Right atrium auricular region (tissue), 2 donors: ENCODE measurements around the gene GRN. TPM values are rescaled to one million over a fixed set of nuclear protein-coding genes. Genes with fewer than 3 reads are reported as not detected.
A peak's percentile ranks its signal among the peaks of the same experiment; 100 is the strongest.

ENCODE experiments used
- DNase-seq: peaks from one replicate; pipeline ENCODE4 v3.0.0-alpha.2; 2019; ENCODE audit warnings: low spot score
- H3K27ac ChIP-seq, 2 donors: fragments of 200-600 bp; sonication (generic); 1 replicate in 1 of 2; 2 replicates in 1 of 2; pipeline ENCODE4 v1.5.1; 2016 to 2019
- H3K27me3 ChIP-seq, 2 donors: fragments of 200-600 bp; sonication (generic); one replicate each; pipeline versions ENCODE4 v1.5.1 to v1.6.0; 2017 to 2019
- H3K36me3 ChIP-seq: fragments of 200-600 bp; sonication (generic); one replicate; pipeline ENCODE4 v1.5.1; 2016
- H3K4me1 ChIP-seq, 2 donors: fragments of 200-600 bp; sonication (generic); one replicate each; pipeline versions ENCODE4 v1.5.1 to v1.6.0; 2017 to 2019
- H3K4me3 ChIP-seq, 2 donors: fragments of 200-600 bp; sonication (generic); 1 replicate in 1 of 2; 2 replicates in 1 of 2; pipeline ENCODE4 v1.5.1; 2017 to 2019; ENCODE audit warnings: mild to moderate bottlenecking in 1 of 2, moderate library complexity in 1 of 2
- H3K9me3 ChIP-seq, 2 donors: fragments of 200-600 bp; sonication (generic); one replicate each; pipeline ENCODE4 v1.5.1; 2019
- total RNA-seq, 2 donors: library from RNA; depleted of rRNA; stranded (reverse); fragments of >200 nt; gene quantifications; one replicate each; pipeline ENCODE4 v1.1.0, GENCODE V29; 2016
- TF ChIP-seq, protein P1 (sequence below), 2 donors: fragments of 200-600 bp; sonication (generic); IDR thresholded peaks; one replicate each; pipeline ENCODE4 v1.5.1; 2019; ENCODE audit warnings: antibody characterized with exemption in 2 of 2

Gene GRN
- total RNA-seq, 2 donors from 2014 or later = 258 to 290 TPM

DNA sequence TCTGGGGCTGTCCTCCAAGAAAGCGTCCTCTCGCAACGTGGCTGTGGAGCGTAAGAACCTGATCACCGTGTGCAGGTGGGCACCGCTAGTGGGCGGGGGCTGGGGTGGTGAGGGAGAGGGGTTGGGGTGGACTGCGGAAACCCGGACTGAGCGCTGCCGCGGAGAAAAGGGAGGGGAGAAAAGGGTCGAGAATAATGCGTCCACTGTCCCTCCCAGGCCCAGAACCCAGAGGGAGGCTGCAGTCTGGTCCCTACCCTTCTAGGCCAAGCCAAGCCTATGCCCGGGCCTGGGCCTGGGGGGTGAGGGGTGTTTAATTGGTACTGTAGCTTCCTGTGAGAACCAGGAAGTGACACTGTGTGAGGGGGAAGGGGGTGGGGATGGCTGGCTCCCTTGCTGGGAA is 36.2 kb upstream of the GRN start:
- TF ChIP-seq, protein P1, sequence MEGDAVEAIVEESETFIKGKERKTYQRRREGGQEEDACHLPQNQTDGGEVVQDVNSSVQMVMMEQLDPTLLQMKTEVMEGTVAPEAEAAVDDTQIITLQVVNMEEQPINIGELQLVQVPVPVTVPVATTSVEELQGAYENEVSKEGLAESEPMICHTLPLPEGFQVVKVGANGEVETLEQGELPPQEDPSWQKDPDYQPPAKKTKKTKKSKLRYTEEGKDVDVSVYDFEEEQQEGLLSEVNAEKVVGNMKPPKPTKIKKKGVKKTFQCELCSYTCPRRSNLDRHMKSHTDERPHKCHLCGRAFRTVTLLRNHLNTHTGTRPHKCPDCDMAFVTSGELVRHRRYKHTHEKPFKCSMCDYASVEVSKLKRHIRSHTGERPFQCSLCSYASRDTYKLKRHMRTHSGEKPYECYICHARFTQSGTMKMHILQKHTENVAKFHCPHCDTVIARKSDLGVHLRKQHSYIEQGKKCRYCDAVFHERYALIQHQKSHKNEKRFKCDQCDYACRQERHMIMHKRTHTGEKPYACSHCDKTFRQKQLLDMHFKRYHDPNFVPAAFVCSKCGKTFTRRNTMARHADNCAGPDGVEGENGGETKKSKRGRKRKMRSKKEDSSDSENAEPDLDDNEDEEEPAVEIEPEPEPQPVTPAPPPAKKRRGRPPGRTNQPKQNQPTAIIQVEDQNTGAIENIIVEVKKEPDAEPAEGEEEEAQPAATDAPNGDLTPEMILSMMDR (IDR thresholded peaks at IDR 0.05) = no peak
- no peak for DNase-seq
- H3K27me3 ChIP-seq = no peaks in the 10 kb centered on the region
- H3K27ac ChIP-seq = no peak overlapping the region
- H3K4me3 ChIP-seq = peak overlapping the region; percentile 20 to 55
- no peaks in the 10 kb centered on the region for H3K9me3 ChIP-seq
- peaks cover 0 to 20% of the 10 kb centered on the region in 2 donors for H3K4me1 ChIP-seq
- H3K36me3 ChIP-seq = no peaks in the 10 kb centered on the region

DNA sequence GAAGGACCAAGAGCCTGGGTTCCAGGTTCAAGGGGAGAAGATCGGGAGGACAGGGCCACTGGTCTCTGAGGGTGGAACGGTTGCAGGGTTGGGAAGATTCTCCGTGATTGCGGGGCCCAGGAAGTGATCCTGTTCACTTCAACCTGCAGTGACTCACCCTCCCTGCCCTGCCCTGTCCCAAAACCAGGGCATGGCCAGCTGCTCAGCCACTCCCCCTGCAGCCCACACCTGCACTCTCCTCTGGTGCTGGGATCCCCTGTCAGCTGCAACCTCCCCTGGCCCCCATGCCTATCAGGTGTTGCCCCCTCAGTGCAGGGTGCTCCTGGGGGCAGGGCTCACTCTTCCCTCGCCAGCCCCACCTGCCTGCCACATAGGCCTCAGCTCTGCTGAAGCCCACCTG is 35.6 kb upstream of the GRN start:
- H3K27me3 ChIP-seq = peaks cover 0 to 3% of the 10 kb centered on the region in 2 donors
- peaks cover 0 to 20% of the 10 kb centered on the region in 2 donors for H3K4me1 ChIP-seq
- no peak for DNase-seq
- no peaks in the 10 kb centered on the region for H3K36me3 ChIP-seq
- TF ChIP-seq, protein P1 (IDR thresholded peaks at IDR 0.05) = no peak
- H3K27ac ChIP-seq = no peak overlapping the region
- H3K9me3 ChIP-seq = no peaks in the 10 kb centered on the region
- H3K4me3 ChIP-seq = no peak overlapping the region

- no peak for DNase-seq
- H3K4me3 ChIP-seq = no peak overlapping the region
- no peaks in the 10 kb centered on the region for H3K36me3 ChIP-seq
- no peaks in the 10 kb centered on the region for H3K9me3 ChIP-seq
- peaks cover 0 to 8% of the 10 kb centered on the region in 2 donors for H3K27me3 ChIP-seq
- peaks cover 0 to 27% of the 10 kb centered on the region in 2 donors for H3K4me1 ChIP-seq
- H3K27ac ChIP-seq = no peak overlapping the region
- TF ChIP-seq, protein P1 (IDR thresholded peaks at IDR 0.05) = no peak
Observed at GRCh38 chr17:44310188-44310587, 34.9 kb upstream of the GRN start.

- Histone ChIP-seq H3K27me3 (peaks cover 5 to 12% of the 10 kb centered on the region in 2 donors), H3K27ac (no peak overlapping the region), H3K36me3 (no peaks in the 10 kb centered on the region), H3K4me1 (peaks cover 0 to 32% of the 10 kb centered on the region in 2 donors), H3K4me3 (no peak overlapping the region), H3K9me3 (no peaks in the 10 kb centered on the region)
- TF ChIP-seq, protein P1 (IDR thresholded peaks at IDR 0.05) = no peak
- DNase-seq = no peak
Observed at GRCh38 chr17:44310609-44311376, 34.3 kb upstream of the GRN start.

DNA sequence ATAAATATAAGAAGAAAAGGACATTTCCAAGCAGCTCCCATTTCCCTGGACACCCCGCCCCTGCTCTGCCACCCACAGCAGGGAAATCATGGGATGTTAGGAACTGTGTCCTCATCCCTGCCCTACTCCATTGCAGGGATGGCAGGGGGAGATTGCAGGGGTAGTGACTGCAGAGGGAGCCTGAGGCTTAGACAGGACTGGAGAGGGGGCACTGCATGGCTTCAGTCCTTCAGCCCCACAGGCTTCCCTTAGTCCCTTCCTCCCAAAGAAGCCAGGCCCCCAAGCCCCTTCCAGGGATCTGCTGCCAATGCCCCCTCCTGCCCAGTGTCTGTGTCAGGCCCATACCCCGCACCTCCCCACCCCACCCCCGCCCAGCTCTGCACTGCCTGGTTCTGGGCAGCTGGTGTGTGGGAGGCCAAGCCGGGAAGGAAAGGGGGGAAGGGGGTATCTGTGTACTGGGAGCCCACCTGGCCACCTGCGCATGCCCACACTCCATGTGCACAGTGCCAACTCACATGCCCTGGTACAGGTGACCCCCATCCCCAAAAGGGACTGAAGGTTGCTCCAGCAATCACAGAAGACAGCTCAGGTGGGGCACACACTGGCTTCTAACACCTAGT is 33.4 kb upstream of the GRN start:
- no peak for DNase-seq
- Histone ChIP-seq H3K9me3 (no peaks in the 10 kb centered on the region), H3K4me3 (no peak overlapping the region), H3K27ac (no peak overlapping the region), H3K4me1 (peaks cover 0 to 37% of the 10 kb centered on the region in 2 donors), H3K27me3 (peaks cover 6 to 19% of the 10 kb centered on the region in 2 donors), H3K36me3 (no peaks in the 10 kb centered on the region)
- TF ChIP-seq, protein P1 (IDR thresholded peaks at IDR 0.05) = no peak
